ENCODE measurements around the gene RHEBL1. TPM values are rescaled to one million over a fixed set of nuclear protein-coding genes. Genes with fewer than 3 reads are reported as not detected.

The RHEBL1 gene
- total RNA-seq, 1 donor from 2014 or later: 1.1 TPM

GRCh38 chr12:49097381-49097780, 27.6 kb upstream of the RHEBL1 start:
- DNase-seq (no peak), ATAC-seq (no peak)
- no peaks in the 10 kb centered on the region for H3K9me3 ChIP-seq
- TF ChIP-seq, protein P1, sequence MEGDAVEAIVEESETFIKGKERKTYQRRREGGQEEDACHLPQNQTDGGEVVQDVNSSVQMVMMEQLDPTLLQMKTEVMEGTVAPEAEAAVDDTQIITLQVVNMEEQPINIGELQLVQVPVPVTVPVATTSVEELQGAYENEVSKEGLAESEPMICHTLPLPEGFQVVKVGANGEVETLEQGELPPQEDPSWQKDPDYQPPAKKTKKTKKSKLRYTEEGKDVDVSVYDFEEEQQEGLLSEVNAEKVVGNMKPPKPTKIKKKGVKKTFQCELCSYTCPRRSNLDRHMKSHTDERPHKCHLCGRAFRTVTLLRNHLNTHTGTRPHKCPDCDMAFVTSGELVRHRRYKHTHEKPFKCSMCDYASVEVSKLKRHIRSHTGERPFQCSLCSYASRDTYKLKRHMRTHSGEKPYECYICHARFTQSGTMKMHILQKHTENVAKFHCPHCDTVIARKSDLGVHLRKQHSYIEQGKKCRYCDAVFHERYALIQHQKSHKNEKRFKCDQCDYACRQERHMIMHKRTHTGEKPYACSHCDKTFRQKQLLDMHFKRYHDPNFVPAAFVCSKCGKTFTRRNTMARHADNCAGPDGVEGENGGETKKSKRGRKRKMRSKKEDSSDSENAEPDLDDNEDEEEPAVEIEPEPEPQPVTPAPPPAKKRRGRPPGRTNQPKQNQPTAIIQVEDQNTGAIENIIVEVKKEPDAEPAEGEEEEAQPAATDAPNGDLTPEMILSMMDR (IDR thresholded peaks at IDR 0.05): no peak
- no peak overlapping the region for H3K27ac ChIP-seq
- no peak overlapping the region for H3K4me3 ChIP-seq
- H3K36me3 ChIP-seq: peaks cover 57% of the 10 kb centered on the region
- peaks cover 23% of the 10 kb centered on the region for H3K27me3 ChIP-seq
- intact Hi-C loops (cut with DNase I): no loop called here
- peaks cover 16% of the 10 kb centered on the region for H3K4me1 ChIP-seq

- no peaks in the 10 kb centered on the region for H3K9me3 ChIP-seq
- H3K36me3 ChIP-seq: peaks cover 33% of the 10 kb centered on the region
- intact Hi-C loops (cut with DNase I): no loop called here
- peaks cover 40% of the 10 kb centered on the region for H3K4me1 ChIP-seq
- H3K27ac ChIP-seq: no peak overlapping the region
- ATAC-seq (no peak), DNase-seq (no peak)
- no peak overlapping the region for H3K4me3 ChIP-seq
- H3K27me3 ChIP-seq: peaks cover 43% of the 10 kb centered on the region
- TF ChIP-seq, protein P1 (IDR thresholded peaks at IDR 0.05): no peak
Measured at GRCh38 chr12:49094975-49095365, 25.2 kb upstream of the RHEBL1 start.

- no peak within 1 kb of the TSS for H3K27ac ChIP-seq
- H3K4me3 ChIP-seq: peak within 1 kb of the TSS; percentile 22
- peaks cover 46% of the 10 kb centered on the region for H3K4me1 ChIP-seq
- H3K36me3 ChIP-seq: peaks cover 27% of the 10 kb centered on the region
- peaks cover 49% of the 10 kb centered on the region for H3K27me3 ChIP-seq
- DNase-seq (peak; percentile 74), ATAC-seq (peak; percentile 36)
- H3K9me3 ChIP-seq: no peaks in the 10 kb centered on the region
- intact Hi-C loops (cut with DNase I): no loop called here
- TF ChIP-seq, protein P1 (IDR thresholded peaks at IDR 0.05): no peak
Measured at GRCh38 chr12:49094160-49094974, 24.6 kb upstream of the RHEBL1 start, which contains the start of gene DHH. DHH (minus strand) TSS chr12:49094801; CDS start chr12:49094512, 289 bp downstream.

- Histone ChIP-seq H3K4me1 (peaks cover 48% of the 10 kb centered on the region), H3K36me3 (peaks cover 21% of the 10 kb centered on the region), H3K27ac (no peak overlapping the region), H3K4me3 (peak overlapping the region; percentile 22), H3K27me3 (peaks cover 55% of the 10 kb centered on the region), H3K9me3 (no peaks in the 10 kb centered on the region)
- TF ChIP-seq, protein P1 (IDR thresholded peaks at IDR 0.05): no peak
- DNase-seq: no peak
- ATAC-seq: no peak
- intact Hi-C loops (cut with DNase I): no loop called here
Measured at GRCh38 chr12:49093792-49094159, 24.0 kb upstream of the RHEBL1 start.

GRCh38 chr12:49092816-49093406, 23.1 kb upstream of the RHEBL1 start:
- Histone ChIP-seq H3K4me1 (peaks cover 55% of the 10 kb centered on the region), H3K9me3 (no peaks in the 10 kb centered on the region), H3K27me3 (peaks cover 58% of the 10 kb centered on the region), H3K36me3 (peaks cover 13% of the 10 kb centered on the region), H3K4me3 (no peak overlapping the region), H3K27ac (no peak overlapping the region)
- intact Hi-C loops (cut with DNase I): no loop called here
- TF ChIP-seq, protein P1 (IDR thresholded peaks at IDR 0.05): no peak
- DNase-seq (no peak), ATAC-seq (no peak)
